Measurements from ENCODE around the gene NFATC2IP. TPM values are rescaled to one million over a fixed set of nuclear protein-coding genes. Genes with fewer than 3 reads are reported as not detected.
A peak's percentile ranks its signal among the peaks of the same experiment; 100 is the strongest.

Gene NFATC2IP
- total and polyA plus RNA-seq, 9 of the 15 experiments (the other 6 are each of a cell fraction or from before 2014, with no cell fraction given) = 15.6 to 106 (median 46.9) TPM

- TF ChIP-seq CTCFL (IDR thresholded peaks at IDR 0.05; ENCODE audit: borderline replicate concordance, insufficient read depth, low read depth, low read length, poor library complexity, severe bottlenecking) = no peak
Observed at GRCh38 chr16:28923231-28923587, 27.5 kb upstream of the NFATC2IP start (continued).

DNA sequence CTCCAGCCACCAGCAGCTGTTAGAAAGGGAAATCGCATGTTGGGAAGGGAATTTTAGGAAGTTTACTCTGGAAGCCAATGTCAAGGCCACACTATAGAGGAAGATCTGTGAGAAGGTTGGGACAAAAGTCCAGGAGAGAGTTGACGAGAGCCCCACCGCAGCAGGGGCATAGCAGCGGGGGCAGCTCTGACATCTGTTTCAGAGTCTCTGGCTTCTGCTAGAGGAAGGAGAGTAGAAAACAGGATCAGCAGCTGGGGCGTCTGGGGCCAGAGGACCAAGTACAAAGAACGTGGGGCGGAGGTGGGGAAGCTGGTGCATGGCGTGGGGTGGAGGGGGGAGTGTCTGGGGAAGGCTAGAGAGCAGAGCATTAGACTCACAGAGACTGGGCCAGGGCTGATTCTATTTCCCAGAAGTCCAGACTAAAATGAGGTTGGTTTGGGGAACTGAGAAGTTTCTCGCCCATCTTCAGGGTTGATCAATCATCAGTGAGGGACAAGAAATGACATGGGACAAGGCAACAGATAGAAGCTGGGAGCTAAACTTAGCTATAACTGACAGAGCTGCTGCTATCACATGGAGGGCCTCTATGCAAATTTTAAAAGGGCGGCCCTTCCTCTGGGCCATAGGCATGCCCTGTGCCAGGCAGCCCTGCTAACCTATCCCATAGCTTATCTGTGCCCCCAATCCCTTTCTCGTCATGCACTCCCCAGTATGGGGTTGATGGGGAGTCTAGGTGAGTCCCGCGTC, 26.9 kb upstream of the NFATC2IP start:
- ChIA-PET CTCF (ENCODE audit: low intra/inter-chr PET ratio) (no interaction called here), POLR2A (interaction anchor here (0.6 to 2.2 kb wide), 4 partner anchors 9 to 58 kb away, joined by 4 to 10 read pairs (median 4); no protein-coding TSS in a partner anchor)
- Histone ChIP-seq H3K27ac (ENCODE audit: extremely low read depth, low read depth, low read length) (no peak overlapping the region), H3K4me1 (replicated peaks in 1 of 2; ENCODE audit: control insufficient read depth in 2 of 2, insufficient read depth in 2 of 2, low read length in 2 of 2) (peaks cover 9 to 15% of the 10 kb centered on the region in 2 experiments), H4K20me1 (replicated peaks; ENCODE audit: control insufficient read depth, insufficient read depth, low read length) (no peaks in the 10 kb centered on the region), H3K4me2 (ENCODE audit: insufficient read depth, low read length) (peak overlapping the region; percentile 86), H3K9ac (ENCODE audit: insufficient read depth in 1 of 2, low read depth in 2 of 2, low read length in 2 of 2) (peak overlapping the region in 1 of 2 experiments; percentile 91; a peak in 3 of 4 replicates), H3K27me3 (ENCODE audit: control insufficient read depth in 2 of 2, insufficient read depth in 2 of 2, low read length in 2 of 2) (no peaks in the 10 kb centered on the region), H3K4me3 (no peak overlapping the region; the same call in 1 of the 2 replicates), H3K36me3 (ENCODE audit: control insufficient read depth, insufficient read depth, low read length) (no peaks in the 10 kb centered on the region), H2AFZ (ENCODE audit: low read depth, low read length) (peak overlapping the region; percentile 96; the same call in 1 of the 2 replicates), H3K9me3 (replicated peaks; ENCODE audit: control insufficient read depth, insufficient read depth, low read depth, low read length) (no peaks in the 10 kb centered on the region), H3K9me1 (ENCODE audit: control insufficient read depth, insufficient read depth, low read length) (peaks cover 5% of the 10 kb centered on the region), H3K79me2 (ENCODE audit: control insufficient read depth, insufficient read depth, low read length) (no peaks in the 10 kb centered on the region)
- no TSS peak for BruUV-seq (replicated peaks)
- peak in 2 of 4 experiments; percentile 10 to 17 for DNase-seq (ENCODE audit: extremely low read depth in 1 of 4, low spot score in 3 of 4)
- intact Hi-C loops (cut with micrococcal nuclease) = no loop called here
- 59% methylated on average over 12 of the region's 13 CpGs for WGBS (ENCODE audit: insufficient coverage, low coverage, missing lambda C conversion rate)
- no peak for ATAC-seq
- in situ Hi-C loops (cut with MboI) = no loop called here
- FAIRE-seq = no peak
- no peak for TF ChIP-seq USF2 (CRISPR knock-in tag; IDR thresholded peaks at IDR 0.05)
- TF ChIP-seq MGA (IDR thresholded peaks at IDR 0.05) = no peak
- no peak for TF ChIP-seq MTA2 (IDR thresholded peaks at IDR 0.05; ENCODE audit: low read depth)

Measured in K562 (cell line).